Measurements from ENCODE around the gene KCNMA1. TPM values are rescaled to one million over a fixed set of nuclear protein-coding genes. Genes with fewer than 3 reads are reported as not detected.

The KCNMA1 gene
- total RNA-seq, 2 donors from 2014 or later = 23.2 to 44.5 TPM

DNA sequence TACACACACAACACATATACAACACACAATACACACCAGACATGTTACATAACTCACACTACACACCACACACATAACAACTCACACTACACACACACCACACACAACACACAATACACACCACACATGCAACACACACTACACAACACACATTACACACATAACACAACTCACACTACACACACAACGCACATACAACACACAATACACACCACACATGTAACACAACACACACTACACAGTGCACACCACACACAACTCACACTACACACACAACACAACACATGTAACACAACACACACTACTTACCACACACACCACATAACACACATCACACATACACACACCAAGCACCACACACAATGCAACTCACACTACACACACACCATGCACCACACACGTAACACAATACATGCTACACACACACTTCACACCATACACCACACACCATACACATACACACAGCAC lies 166.5 kb downstream of the KCNMA1 start:
- Histone ChIP-seq H3K27me3 (no peaks in the 10 kb centered on the region), H3K4me1 (no peaks in the 10 kb centered on the region), H3K9ac (ENCODE audit: low read depth in 2 of 2, low read length in 2 of 2) (no peak overlapping the region), H3K36me3 (no peaks in the 10 kb centered on the region), H3K27ac (no peak overlapping the region), H3K9me3 (no peaks in the 10 kb centered on the region), H3K4me3 (no peak overlapping the region)
- intact Hi-C loops (cut with DNase I) = no loop called here
- no peak for DNase-seq
- TF ChIP-seq CTCF (IDR thresholded peaks at IDR 0.05) = no peak

DNA sequence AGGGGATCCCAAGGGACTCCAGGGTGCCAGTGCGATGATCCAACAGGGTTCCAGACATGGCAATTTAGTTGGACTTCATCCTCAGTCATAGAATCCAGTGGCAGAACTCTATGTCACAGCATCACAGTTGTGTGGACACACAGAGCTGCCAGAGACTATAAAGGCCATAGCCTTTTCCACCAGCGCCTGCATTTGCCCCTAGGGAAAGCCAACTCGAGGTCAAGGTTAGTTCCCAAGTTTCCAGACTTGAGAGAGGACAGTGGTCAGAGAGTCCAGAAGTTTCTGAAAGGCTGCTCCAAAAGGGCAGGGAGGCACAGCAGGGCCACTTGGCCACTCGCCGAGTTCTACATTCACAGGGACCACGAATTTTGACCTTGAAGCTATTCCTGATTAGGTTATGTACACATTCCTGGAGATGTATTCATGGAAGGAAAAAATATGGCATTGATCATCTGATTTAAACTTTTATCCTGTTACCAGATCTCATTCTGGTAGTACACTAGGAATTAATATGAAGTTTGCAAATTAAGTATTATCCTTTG lies 170.1 kb downstream of the KCNMA1 start:
- Histone ChIP-seq H3K9ac (ENCODE audit: low read depth in 2 of 2, low read length in 2 of 2) (no peak overlapping the region), H3K27ac (no peak overlapping the region), H3K36me3 (no peaks in the 10 kb centered on the region), H3K9me3 (no peaks in the 10 kb centered on the region), H3K4me3 (no peak overlapping the region), H3K27me3 (no peaks in the 10 kb centered on the region), H3K4me1 (no peaks in the 10 kb centered on the region)
- DNase-seq = no peak
- intact Hi-C loops (cut with DNase I) = no loop called here
- no peak for TF ChIP-seq CTCF (IDR thresholded peaks at IDR 0.05)

- Histone ChIP-seq H3K4me3 (no peak overlapping the region), H3K9ac (ENCODE audit: low read depth in 2 of 2, low read length in 2 of 2) (no peak overlapping the region), H3K27ac (no peak overlapping the region), H3K4me1 (no peaks in the 10 kb centered on the region), H3K27me3 (no peaks in the 10 kb centered on the region), H3K9me3 (no peaks in the 10 kb centered on the region), H3K36me3 (no peaks in the 10 kb centered on the region)
- no peak for DNase-seq
- intact Hi-C loops (cut with DNase I) = no loop called here
- no peak for TF ChIP-seq CTCF (IDR thresholded peaks at IDR 0.05)
These were observed 173.5 kb downstream of the KCNMA1 start for GRCh38 chr10:77463967-77464745.

DNA sequence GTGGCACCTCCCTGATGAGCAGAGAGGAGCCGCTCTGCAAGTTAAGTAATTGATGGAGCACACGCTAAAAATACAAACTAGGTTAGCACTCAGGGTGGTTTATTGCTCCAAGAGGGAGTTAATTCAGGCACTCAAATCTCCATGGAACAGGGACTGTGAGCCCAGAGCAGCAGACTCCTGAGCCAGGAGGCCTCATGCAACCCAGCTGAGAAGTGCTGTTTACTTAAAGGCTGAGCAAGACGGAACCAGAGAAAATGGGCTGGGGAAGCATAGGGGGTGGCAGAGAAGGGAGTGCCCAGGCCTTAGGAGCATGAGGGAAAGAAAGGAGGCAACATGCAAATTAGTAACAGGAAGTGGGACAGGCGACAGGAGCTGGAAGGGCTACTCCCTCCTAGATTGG lies 174.1 kb downstream of the KCNMA1 start:
- TF ChIP-seq CTCF (IDR thresholded peaks at IDR 0.05) = no peak
- Histone ChIP-seq H3K27me3 (no peaks in the 10 kb centered on the region), H3K27ac (no peak overlapping the region), H3K4me1 (no peaks in the 10 kb centered on the region), H3K4me3 (no peak overlapping the region), H3K36me3 (no peaks in the 10 kb centered on the region), H3K9ac (ENCODE audit: low read depth in 2 of 2, low read length in 2 of 2) (no peak overlapping the region), H3K9me3 (no peaks in the 10 kb centered on the region)
- intact Hi-C loops (cut with DNase I) = no loop called here
- DNase-seq = no peak

GRCh38 chr10:77461636-77462296 lies 175.8 kb downstream of the KCNMA1 start:
- no peaks in the 10 kb centered on the region for H3K4me1 ChIP-seq
- H3K9ac ChIP-seq (ENCODE audit: low read depth in 2 of 2, low read length in 2 of 2) = no peak overlapping the region
- no peaks in the 10 kb centered on the region for H3K9me3 ChIP-seq
- no peak overlapping the region for H3K27ac ChIP-seq
- intact Hi-C loops (cut with DNase I) = no loop called here
- no peak overlapping the region for H3K4me3 ChIP-seq
- no peaks in the 10 kb centered on the region for H3K36me3 ChIP-seq
- no peaks in the 10 kb centered on the region for H3K27me3 ChIP-seq
- DNase-seq = no peak
- no peak for TF ChIP-seq CTCF (IDR thresholded peaks at IDR 0.05)
